LNCAP (cell line): ENCODE measurements around the gene CA10.

Experiments used
- TF ChIP-seq, protein P1 (sequence below): fragments of 450-650 bp; IDR thresholded peaks from 2 replicates; pipeline ENCODE4 v1.5.1; 2017; ENCODE audit warnings: mild to moderate bottlenecking

Gene CA10

DNA sequence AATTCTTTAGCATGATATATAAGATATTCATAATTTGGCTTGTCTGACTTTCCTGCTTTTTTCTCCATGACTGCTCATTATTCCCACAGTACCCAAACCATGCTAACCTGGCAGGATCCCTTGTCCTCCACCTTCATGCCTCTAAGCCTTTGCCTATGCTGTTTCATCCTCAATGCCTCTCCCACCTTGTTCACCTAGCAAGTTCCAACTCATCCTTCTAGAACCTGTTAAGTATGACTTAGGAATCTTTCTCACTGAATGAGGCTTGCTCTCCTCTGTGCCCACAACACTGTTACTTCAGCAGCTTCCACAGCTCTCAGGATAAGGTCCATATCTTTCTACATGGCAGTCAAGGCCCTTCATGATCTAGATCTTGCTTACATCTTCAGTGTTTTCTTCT lies 34.0 kb downstream of the CA10 start:
- TF ChIP-seq, protein P1, sequence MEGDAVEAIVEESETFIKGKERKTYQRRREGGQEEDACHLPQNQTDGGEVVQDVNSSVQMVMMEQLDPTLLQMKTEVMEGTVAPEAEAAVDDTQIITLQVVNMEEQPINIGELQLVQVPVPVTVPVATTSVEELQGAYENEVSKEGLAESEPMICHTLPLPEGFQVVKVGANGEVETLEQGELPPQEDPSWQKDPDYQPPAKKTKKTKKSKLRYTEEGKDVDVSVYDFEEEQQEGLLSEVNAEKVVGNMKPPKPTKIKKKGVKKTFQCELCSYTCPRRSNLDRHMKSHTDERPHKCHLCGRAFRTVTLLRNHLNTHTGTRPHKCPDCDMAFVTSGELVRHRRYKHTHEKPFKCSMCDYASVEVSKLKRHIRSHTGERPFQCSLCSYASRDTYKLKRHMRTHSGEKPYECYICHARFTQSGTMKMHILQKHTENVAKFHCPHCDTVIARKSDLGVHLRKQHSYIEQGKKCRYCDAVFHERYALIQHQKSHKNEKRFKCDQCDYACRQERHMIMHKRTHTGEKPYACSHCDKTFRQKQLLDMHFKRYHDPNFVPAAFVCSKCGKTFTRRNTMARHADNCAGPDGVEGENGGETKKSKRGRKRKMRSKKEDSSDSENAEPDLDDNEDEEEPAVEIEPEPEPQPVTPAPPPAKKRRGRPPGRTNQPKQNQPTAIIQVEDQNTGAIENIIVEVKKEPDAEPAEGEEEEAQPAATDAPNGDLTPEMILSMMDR: no peak

DNA sequence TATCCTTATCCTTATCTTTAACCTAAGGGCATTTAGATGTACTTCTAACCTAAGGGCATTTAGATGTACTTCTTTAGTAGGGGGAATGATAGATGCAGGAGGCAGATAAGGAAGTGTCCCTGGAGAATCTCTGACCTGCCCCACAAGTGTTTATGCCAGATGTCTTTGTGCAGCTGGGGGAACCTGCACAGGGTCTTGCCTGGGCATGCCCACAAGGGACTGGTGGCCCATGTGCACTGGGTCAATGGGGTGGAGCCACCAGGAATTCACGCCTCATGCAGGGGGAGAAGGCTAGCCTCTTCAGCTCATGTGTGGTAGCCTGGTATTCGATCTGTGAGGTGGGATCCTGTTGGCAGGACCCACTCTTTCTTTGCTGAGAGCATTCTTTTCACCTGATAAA lies 38.0 kb downstream of the CA10 start:
- TF ChIP-seq, protein P1: no peak

DNA sequence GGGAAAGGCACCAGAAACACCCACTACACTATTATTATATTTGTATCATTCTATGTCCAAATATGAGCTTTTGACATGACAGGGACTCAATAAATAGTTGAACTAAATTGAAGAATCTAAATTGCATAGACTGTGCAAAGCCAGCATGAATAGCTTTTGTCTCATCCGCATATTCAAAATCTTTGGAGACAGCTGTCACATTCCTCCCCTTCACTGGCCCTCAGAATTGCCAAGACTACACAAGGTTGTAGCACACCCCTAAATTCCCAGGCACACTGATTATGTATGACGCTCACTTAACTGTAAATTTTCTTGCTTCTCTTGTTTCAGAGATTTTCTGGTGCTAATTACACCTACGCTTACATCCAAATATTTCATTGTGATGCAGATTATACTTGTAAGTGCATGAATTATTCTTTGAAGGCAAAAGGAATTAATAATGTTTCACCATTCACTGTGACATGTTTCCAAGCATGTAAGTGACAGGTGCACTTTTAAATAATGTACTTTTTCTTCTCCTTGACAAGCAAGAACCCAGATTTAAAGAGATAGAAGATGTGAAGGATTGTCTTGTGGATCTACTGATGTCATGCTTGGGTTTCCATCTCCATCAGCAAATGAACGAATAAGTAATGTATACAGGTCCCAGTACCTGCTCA lies 47.5 kb downstream of the CA10 start:
- TF ChIP-seq, protein P1: no peak

DNA sequence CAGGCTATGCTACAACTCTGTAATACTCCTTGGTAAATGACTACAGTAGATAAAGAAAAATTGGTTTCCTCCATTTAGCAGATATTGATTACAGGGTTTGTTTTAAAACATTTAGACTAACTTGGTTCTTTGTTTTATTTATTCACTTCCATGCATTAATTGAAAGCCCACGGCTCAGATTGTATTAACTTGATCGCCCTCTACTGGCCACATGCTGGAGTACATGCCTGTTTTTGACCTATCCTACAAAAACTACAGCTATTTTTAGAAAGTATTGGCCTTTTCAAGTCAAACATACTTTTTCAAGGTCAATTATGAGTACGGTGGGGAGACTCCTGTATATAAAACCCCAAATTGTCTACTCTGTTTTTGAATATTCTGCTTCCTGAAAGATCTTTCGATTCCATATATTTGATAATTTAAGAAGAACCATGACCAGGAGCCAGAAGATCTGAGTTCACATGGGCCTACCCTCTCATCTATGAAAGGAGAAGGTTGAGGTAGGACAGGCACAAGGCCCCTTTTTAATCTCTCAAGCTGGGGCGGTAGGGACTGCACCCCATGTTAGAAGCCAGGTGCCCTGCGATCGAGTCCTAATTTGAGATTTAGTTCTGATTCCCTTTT lies 51.8 kb downstream of the CA10 start:
- TF ChIP-seq, protein P1: peak; percentile 85

DNA sequence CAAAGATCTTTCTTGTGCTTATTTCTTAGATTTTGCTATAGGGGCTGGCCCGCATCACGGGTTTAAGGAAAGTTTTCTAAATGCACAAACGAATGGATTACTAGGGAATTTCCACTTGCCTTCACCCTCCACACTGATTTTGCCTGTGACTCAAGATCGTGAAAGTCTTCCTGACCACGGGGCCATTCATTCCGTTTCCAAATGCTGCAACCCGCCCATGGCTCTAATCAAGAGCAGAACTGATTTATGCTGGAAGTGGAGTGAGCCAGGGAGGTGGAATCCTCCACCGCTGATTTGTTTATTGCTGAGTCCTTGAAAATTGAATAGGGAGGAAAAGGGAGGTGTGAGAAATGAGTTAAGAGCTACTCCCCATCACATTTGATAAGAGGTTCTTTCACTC lies 52.4 kb downstream of the CA10 start:
- TF ChIP-seq, protein P1: no peak

DNA sequence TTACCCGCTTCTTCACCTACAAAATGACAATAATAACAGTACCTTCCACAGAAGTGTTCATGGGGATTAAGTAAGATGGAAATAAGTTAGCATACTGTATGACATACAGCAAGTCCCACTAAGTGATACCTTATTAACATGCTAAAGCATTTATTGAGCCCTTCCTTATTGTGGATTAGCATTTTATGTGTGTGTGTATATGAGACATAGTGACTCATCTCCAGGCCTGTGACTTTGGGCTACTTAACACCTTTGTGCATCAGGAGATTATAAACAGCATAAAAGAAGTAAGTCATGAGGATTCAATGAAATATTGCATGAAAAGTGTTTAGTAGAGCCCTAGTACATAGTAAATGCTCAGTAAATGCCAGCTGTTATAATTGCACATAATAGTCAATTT lies 52.9 kb downstream of the CA10 start:
- TF ChIP-seq, protein P1: no peak

DNA sequence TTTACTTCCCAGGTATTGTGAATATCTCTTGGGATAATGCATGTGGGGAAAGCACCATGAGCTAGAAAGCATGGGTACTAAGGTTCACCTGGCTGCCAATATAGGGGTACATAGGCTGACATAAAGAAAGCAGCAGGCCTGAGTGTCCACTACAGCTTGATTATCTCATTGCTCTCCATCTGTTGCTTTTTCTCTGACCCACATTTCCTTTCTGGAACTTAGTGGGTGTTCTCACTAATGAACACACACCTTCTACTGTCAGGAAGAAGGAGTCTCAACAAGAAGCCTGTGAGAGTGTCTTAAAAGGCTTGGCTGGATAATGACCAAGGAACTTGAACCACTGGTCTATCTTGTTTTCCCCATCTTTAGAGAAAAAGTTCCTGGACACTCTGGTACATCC lies 62.5 kb downstream of the CA10 start:
- TF ChIP-seq, protein P1: no peak

DNA sequence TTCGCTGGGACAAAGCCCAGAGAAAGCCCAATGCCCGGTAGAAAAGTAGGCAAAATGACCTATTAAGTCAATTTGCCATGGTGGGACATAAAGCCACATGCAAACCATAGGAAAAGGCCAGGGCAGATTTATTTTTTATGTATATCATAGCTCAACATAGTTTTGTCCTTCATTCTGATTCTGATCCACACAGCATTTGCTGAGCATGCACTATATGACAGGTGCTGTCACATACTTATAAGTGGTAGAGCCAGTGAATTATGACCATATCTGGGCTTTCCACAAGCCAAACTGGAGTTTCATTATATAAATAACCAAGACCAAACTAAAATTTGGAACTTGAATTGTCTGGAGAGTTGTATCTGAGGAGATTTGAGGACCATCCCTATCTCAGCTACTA lies 74.3 kb downstream of the CA10 start:
- TF ChIP-seq, protein P1: no peak
